Measurements from ENCODE around the gene ANKS3. TPM values are rescaled to one million over a fixed set of nuclear protein-coding genes. Genes with fewer than 3 reads are reported as not detected.

The ANKS3 gene
- total and polyA plus RNA-seq, 2 donors (not counting 1 experiment from before 2014, with no cell fraction given) = 26.5 to 31.9 TPM

DNA sequence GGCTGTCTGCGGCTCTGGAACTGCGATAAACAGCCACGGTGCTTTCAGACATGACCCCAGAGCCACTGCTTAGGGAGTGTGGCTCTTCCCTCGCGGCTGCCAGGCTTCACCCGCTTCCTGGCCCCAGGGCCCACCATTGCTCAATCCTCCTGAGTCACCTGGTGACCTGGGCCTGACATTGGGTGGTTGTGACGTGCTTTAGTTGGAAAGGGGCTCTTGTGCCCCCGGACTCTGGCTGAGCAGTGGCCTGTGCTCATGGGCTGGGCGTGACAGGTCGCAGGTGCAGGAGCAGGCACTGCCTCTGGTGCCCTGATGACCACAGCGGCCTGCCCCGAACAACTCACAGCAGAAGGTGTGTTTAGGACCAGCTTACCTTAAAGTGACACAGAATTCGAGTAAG lies 49.3 kb downstream of the ANKS3 start:
- peaks cover 0 to 34% of the 10 kb centered on the region in 2 experiments for H3K36me3 ChIP-seq (replicated peaks in 1 of 2; ENCODE audit: control extremely low read depth in 1 of 2, control insufficient read depth in 1 of 2, extremely low read depth in 1 of 2, insufficient read depth in 2 of 2, low read length in 1 of 2)
- H3K4me1 Mint-ChIP-seq = no peaks in the 10 kb centered on the region
- H3K27me3 Mint-ChIP-seq = no peaks in the 10 kb centered on the region
- H3K79me2 ChIP-seq (ENCODE audit: control insufficient read depth, insufficient read depth, low read length) = no peaks in the 10 kb centered on the region
- DNase-seq (no peak), ATAC-seq (ENCODE audit: low read depth) (no peak)
- no peak overlapping the region for H3K27ac Mint-ChIP-seq
- no peak overlapping the region for H3K27ac ChIP-seq (ENCODE audit: low read length in 2 of 2)
- H3K4me1 ChIP-seq (ENCODE audit: control insufficient read depth in 2 of 2, insufficient read depth in 2 of 2, low read length in 2 of 2) = no peaks in the 10 kb centered on the region
- no peak overlapping the region for H2AFZ ChIP-seq (ENCODE audit: insufficient read depth, low read depth, low read length, poor library complexity, severe bottlenecking)
- ChIA-PET POLR2A (interaction anchor here (0.6 kb wide), 1 partner anchor 50 kb away, joined by 3 read pairs; no protein-coding TSS in a partner anchor), CTCF (no interaction called here)
- no peaks in the 10 kb centered on the region for H3K9me3 Mint-ChIP-seq (ENCODE audit: insufficient read depth)
- TF ChIP-seq, protein P1, sequence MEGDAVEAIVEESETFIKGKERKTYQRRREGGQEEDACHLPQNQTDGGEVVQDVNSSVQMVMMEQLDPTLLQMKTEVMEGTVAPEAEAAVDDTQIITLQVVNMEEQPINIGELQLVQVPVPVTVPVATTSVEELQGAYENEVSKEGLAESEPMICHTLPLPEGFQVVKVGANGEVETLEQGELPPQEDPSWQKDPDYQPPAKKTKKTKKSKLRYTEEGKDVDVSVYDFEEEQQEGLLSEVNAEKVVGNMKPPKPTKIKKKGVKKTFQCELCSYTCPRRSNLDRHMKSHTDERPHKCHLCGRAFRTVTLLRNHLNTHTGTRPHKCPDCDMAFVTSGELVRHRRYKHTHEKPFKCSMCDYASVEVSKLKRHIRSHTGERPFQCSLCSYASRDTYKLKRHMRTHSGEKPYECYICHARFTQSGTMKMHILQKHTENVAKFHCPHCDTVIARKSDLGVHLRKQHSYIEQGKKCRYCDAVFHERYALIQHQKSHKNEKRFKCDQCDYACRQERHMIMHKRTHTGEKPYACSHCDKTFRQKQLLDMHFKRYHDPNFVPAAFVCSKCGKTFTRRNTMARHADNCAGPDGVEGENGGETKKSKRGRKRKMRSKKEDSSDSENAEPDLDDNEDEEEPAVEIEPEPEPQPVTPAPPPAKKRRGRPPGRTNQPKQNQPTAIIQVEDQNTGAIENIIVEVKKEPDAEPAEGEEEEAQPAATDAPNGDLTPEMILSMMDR (IDR thresholded peaks at IDR 0.05) = no peak
- no peak for TF ChIP-seq EZH2 (IDR thresholded peaks at IDR 0.05; ENCODE audit: borderline replicate concordance, insufficient read depth, low read depth, low read length, poor library complexity, severe bottlenecking)
- no peak overlapping the region for H3K4me3 Mint-ChIP-seq
- no peak overlapping the region for H3K4me3 ChIP-seq (ENCODE audit: control extremely low read depth in 1 of 5, extremely low read depth in 1 of 5, insufficient read depth in 1 of 5, low read depth in 2 of 5, low read length in 4 of 5)
- no peaks in the 10 kb centered on the region for H4K20me1 ChIP-seq (ENCODE audit: control insufficient read depth, insufficient read depth, low read length, poor library complexity, severe bottlenecking)
- intact Hi-C loops (cut with micrococcal nuclease) = no loop called here
- H3K9me3 ChIP-seq (ENCODE audit: control extremely low read depth in 1 of 3, control insufficient read depth in 2 of 3, insufficient read depth in 1 of 3, low read length in 2 of 3) = no peaks in the 10 kb centered on the region
- no peak overlapping the region for H3K9ac ChIP-seq (ENCODE audit: low read length)
- no peak overlapping the region for H3K4me2 ChIP-seq (replicated peaks; ENCODE audit: low read depth, low read length, poor library complexity, severe bottlenecking)
- no peaks in the 10 kb centered on the region for H3K27me3 ChIP-seq (replicated peaks in 1 of 4; ENCODE audit: control extremely low read depth in 1 of 4, control insufficient read depth in 3 of 4, insufficient read depth in 4 of 4, low read length in 3 of 4)
- 98% methylated on average over 12 of the region's 13 CpGs for WGBS (ENCODE audit: insufficient coverage)

DNA sequence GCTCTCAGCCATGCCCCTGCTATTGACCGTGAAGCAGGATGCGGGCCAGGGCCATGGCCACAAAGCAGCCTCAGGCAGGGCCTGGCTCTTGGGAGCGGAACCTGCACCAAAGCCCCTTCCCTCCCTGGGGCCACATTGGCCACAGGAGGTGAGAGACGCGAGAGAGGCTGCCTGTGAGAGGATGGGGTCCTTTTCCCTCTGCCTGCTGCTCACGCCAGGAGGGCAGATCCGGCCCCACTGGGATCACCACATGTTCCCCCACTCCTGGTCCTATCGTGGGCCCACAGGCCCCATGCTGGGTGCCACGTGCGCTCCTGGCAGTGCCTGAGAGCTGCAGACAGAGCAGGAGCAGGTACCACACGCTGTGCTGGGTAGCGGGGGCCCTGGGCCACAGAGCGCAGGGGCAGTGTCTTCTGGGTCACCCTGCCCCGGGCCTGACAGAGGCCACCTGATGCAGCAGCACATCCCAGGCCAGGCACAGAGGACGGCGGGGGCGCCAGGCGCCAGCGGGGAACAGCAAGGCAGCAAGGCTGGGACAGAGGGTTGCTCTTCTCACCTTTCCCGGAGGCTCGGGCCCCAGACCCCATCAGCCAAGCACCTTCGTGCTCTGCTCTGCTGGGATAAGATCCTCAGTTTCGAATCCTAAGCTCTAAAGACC lies 49.9 kb downstream of the ANKS3 start:
- no peaks in the 10 kb centered on the region for H3K4me1 ChIP-seq (ENCODE audit: control insufficient read depth in 2 of 2, insufficient read depth in 2 of 2, low read length in 2 of 2)
- Mint-ChIP-seq H3K9me3 (ENCODE audit: insufficient read depth) (no peaks in the 10 kb centered on the region), H3K27me3 (no peaks in the 10 kb centered on the region), H3K4me1 (no peaks in the 10 kb centered on the region), H3K27ac (no peak overlapping the region), H3K4me3 (no peak overlapping the region)
- H2AFZ ChIP-seq (ENCODE audit: insufficient read depth, low read depth, low read length, poor library complexity, severe bottlenecking) = no peak overlapping the region
- no peak overlapping the region for H3K27ac ChIP-seq (ENCODE audit: low read length in 2 of 2)
- no peaks in the 10 kb centered on the region for H3K79me2 ChIP-seq (ENCODE audit: control insufficient read depth, insufficient read depth, low read length)
- no peak for ATAC-seq (ENCODE audit: low read depth)
- intact Hi-C loops (cut with micrococcal nuclease) = no loop called here
- WGBS (ENCODE audit: insufficient coverage) = 97% methylated on average over 20 of the region's 23 CpGs
- H3K9ac ChIP-seq (ENCODE audit: low read length) = no peak overlapping the region
- peaks cover 0 to 38% of the 10 kb centered on the region in 2 experiments for H3K36me3 ChIP-seq (replicated peaks in 1 of 2; ENCODE audit: control extremely low read depth in 1 of 2, control insufficient read depth in 1 of 2, extremely low read depth in 1 of 2, insufficient read depth in 2 of 2, low read length in 1 of 2)
- H4K20me1 ChIP-seq (ENCODE audit: control insufficient read depth, insufficient read depth, low read length, poor library complexity, severe bottlenecking) = no peaks in the 10 kb centered on the region
- POLR2A ChIA-PET = no interaction called here
- H3K9me3 ChIP-seq (ENCODE audit: control extremely low read depth in 1 of 3, control insufficient read depth in 2 of 3, insufficient read depth in 1 of 3, low read length in 2 of 3) = no peaks in the 10 kb centered on the region
- no peak overlapping the region for H3K4me3 ChIP-seq (ENCODE audit: control extremely low read depth in 1 of 5, extremely low read depth in 1 of 5, insufficient read depth in 1 of 5, low read depth in 2 of 5, low read length in 4 of 5)
- H3K4me2 ChIP-seq (replicated peaks; ENCODE audit: low read depth, low read length, poor library complexity, severe bottlenecking) = no peak overlapping the region
- TF ChIP-seq, protein P1 (IDR thresholded peaks at IDR 0.05) = no peak
- TF ChIP-seq EZH2 (IDR thresholded peaks at IDR 0.05; ENCODE audit: borderline replicate concordance, insufficient read depth, low read depth, low read length, poor library complexity, severe bottlenecking) = no peak
- H3K27me3 ChIP-seq (replicated peaks in 1 of 4; ENCODE audit: control extremely low read depth in 1 of 4, control insufficient read depth in 3 of 4, insufficient read depth in 4 of 4, low read length in 3 of 4) = no peaks in the 10 kb centered on the region
- CTCF ChIA-PET = no interaction called here
- DNase-seq = no peak
